Heart right ventricle (tissue), 16 donors: ENCODE data around the gene FKBP1B. TPM values are rescaled to one million over a fixed set of nuclear protein-coding genes. Genes with fewer than 3 reads are reported as not detected.

Experiments used
- ATAC-seq, 8 donors: fragments of 200-7000 bp; cut with Tn5 transposase; one replicate each; pipeline ENCODE4 v1.9.1; 2020; ENCODE audit warnings: mild to moderate bottlenecking in 8 of 8, moderate library complexity in 8 of 8, moderate number of reproducible peaks in 1 of 8
- DNase-seq, 2 donors: peaks; one replicate each; pipeline ENCODE4 v3.0.0-alpha.2; 2020
- H3K27ac ChIP-seq, 10 donors: fragments of 200-600 bp; sonication (generic) in 2 of 10; one replicate each; pipeline versions ENCODE4 v1.5.0 to v1.8.0; 2020 to 2022; ENCODE audit warnings: mild to moderate bottlenecking in 3 of 10
- H3K27me3 ChIP-seq, 7 donors: fragments of 200-600 bp; one replicate each; pipeline ENCODE4 v1.8.0; 2021 to 2022; ENCODE audit warnings: mild to moderate bottlenecking in 2 of 7
- H3K36me3 ChIP-seq, 9 donors: fragments of 200-600 bp; sonication (generic) in 1 of 9; one replicate each; pipeline versions ENCODE4 v1.5.0 to v1.8.0; 2020 to 2022; ENCODE audit warnings: mild to moderate bottlenecking in 2 of 9
- H3K4me1 ChIP-seq, 9 donors: fragments of 200-600 bp; sonication (generic) in 1 of 9; one replicate each; pipeline versions ENCODE4 v1.5.0 to v1.8.0; 2020 to 2022; ENCODE audit warnings: mild to moderate bottlenecking in 4 of 9
- H3K4me3 ChIP-seq, 10 donors: fragments of 200-600 bp; sonication (generic) in 2 of 10; one replicate each; pipeline versions ENCODE4 v1.5.0 to v1.8.0; 2020 to 2022; ENCODE audit warnings: mild to moderate bottlenecking in 7 of 10, moderate library complexity in 2 of 10
- H3K9me3 ChIP-seq, 11 donors: fragments of 200-600 bp in 10 of 11; sonication (generic) in 2 of 11; one replicate each; pipeline versions ENCODE4 v1.5.0 to v1.8.0; 2013 to 2022; ENCODE audit warnings: mild to moderate bottlenecking in 2 of 11, control low read depth in 1 of 11, moderate library complexity in 1 of 11
- CTCF ChIP-seq, 9 donors: fragments of 200-600 bp; sonication (generic) in 2 of 9; IDR thresholded peaks; one replicate each; pipeline versions ENCODE4 v1.5.0 to v1.8.0; 2021 to 2022; ENCODE audit warnings: antibody characterized with exemption in 9 of 9, mild to moderate bottlenecking in 5 of 9, moderate library complexity in 1 of 9
- WGBS, 2 donors: extraction: QIAGEN DNeasy Blood & Tissue Kit; methylation state at CpG; one replicate each; pipeline ENCODE4 v1.1.7; 2013; ENCODE audit warnings: inconsistent platforms in 1 of 2; 5-methylcytosine and 5-hydroxymethylcytosine counted together
- intact Hi-C, 10 donors: fragments of 100-400 bp; cut with DNase I; formaldehyde crosslinking; loops; one replicate each; pipeline versions ENCODE4 v1.11.1 to v1.14.2; 2022
- polyA plus RNA-seq, 2 donors: library from polyadenylated mRNA; stranded (reverse); fragments of 200-250 nt; gene quantifications; one replicate each; pipeline ENCODE4 v1.2.3, GENCODE V29; 2013
- total RNA-seq, 10 donors: library from RNA; stranded (reverse); fragmentation: NEBNext Ultra II Directional in 3 of 10; extraction: Animal tissue kit (Norgen Biotek cat#: 25700) in 3 of 10; gene quantifications; one replicate each; pipeline versions ENCODE4 v1.2.1 to v1.2.4, GENCODE V29; 2021 to 2023
- donor health status: Arrhythmogenic right ventricular cardiomyopathy.
- donor health status: ischemic (EF 13 %, LVEDD 7.1; RV severe dilation, severe dysfunction).
- donor health status: healthy with polysubstance abuse.
- donor health status: DM: no; HTN: yes; CAD: no.
- donor health status: DM: no; HTN: no; CAD: no.
- donor health status: ischemic (EF 25% LVEDD 6.9; RV normal size, moderate dysfunction).
- donor health status: ischemic (EF 25% LVEDD 5.7; RV mildly dilated, moderate dysfunction).
- donor health status: healthy.
- donor health status: DM: yes; HTN: yes; CAD: no.
- donor health status: Ischemic cardiomyopathy.
- donor health status: ischemic (EF 35%, LVEDD 5.7; RV mildly dilated, moderate dysfunction).
- donor health status: nonischemic (EF 11% LVEDD 7.7; RV severe dilation, severe dysfunction).
- donor health status: DM: yes; HTN: yes; CAD: no.
- donor health status: PGD.
- donor health status: ischemic (EF 29% LVEDD 5.4; RV normal size, mild dysfunction).
- donor health status: nonischemic (EF 23%, LVEDD 6.1; RV moderate dilation, normal function).

The FKBP1B gene
- total and polyA plus RNA-seq, 12 donors, result 0.61 to 6.3 (median 1.7) TPM; not detected in 1

DNA sequence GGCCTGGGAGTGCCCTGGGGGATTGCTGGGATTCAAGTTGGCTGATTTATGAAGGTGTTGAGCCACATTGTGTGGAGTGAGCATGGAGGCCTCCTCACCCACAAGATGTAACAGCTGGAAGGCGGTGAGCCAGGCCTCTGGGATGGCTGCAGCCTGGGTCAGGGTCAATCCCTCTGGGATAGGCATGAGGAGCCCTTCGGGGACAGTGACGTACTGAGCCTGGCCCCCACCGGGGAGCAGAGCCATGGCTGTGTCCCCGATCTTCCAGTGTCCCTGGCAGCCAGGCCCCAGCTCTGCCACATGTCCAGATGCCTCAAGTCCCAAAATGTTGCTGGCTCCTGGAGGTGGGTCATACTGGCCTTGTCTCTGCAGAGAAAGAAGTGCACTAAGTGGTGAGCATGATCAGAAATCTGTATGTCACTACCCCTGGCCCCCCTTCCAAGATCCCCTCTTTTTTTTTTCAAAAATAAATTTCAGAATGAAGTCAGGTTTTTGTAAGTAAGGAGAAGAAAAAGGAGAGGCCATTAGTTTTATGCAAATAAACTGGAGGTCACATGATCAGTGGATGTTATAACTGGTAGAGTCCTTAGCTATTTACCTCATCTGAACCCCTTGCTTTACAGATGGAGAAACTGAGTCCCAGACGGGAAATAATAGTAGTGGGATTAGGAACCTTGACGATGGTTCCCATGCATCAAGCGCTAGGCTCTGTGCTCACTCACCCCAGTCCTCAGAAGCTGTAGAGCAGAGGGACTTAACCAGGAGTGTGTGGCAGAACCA is 33.4 kb downstream of the FKBP1B start:
- Histone ChIP-seq H3K27me3 (no peaks in the 10 kb centered on the region), H3K27ac (peak overlapping the region in 9 of 10 donors; percentile 84 to 98 (median 92)), H3K4me1 (peaks cover 4 to 23% (median 18%) of the 10 kb centered on the region in 9 donors), H3K9me3 (no peaks in the 10 kb centered on the region), H3K36me3 (peaks cover 0 to 58% (median 4%) of the 10 kb centered on the region in 9 donors), H3K4me3 (peak overlapping the region in 8 of 10 donors; percentile 53 to 79 (median 70))
- DNase-seq, result no peak
- ATAC-seq, result no peak
- no peak for TF ChIP-seq CTCF (IDR thresholded peaks at IDR 0.05)
- intact Hi-C loops, result loop anchor here in 8 of 10 donors (5.0 to 10.0 kb wide), 5 partner anchors 36 to 258 kb away; partner anchors contain the start of genes ATAD2B (in 1 of the 8), FAM228B (in 1 of the 8), FKBP1B (in 1 of the 8) and PFN4 (in 1 of the 8)
- 81 to 83% methylated on average over 8 of the region's 8 CpGs for WGBS, 2 donors

- peaks cover 0 to 62% (median 4%) of the 10 kb centered on the region in 9 donors for H3K36me3 ChIP-seq
- peaks cover 4 to 23% (median 18%) of the 10 kb centered on the region in 9 donors for H3K4me1 ChIP-seq
- DNase-seq (no peak), ATAC-seq (peak; percentile 53 to 80 (median 70))
- H3K9me3 ChIP-seq, result no peaks in the 10 kb centered on the region
- peak overlapping the region; percentile 50 to 79 (median 66) for H3K4me3 ChIP-seq
- peak overlapping the region; percentile 55 to 98 (median 90) for H3K27ac ChIP-seq
- intact Hi-C loops, result loop anchor here in 8 of 10 donors (1.0 to 10.0 kb wide), 8 partner anchors 36 to 259 kb away; partner anchors contain the start of genes ATAD2B (in 4 of the 8), FAM228B (in 2 of the 8), PFN4 (in 2 of the 8) and FKBP1B (in 1 of the 8)
- no peaks in the 10 kb centered on the region for H3K27me3 ChIP-seq
- 7 to 8% methylated on average over 30 of the region's 30 CpGs for WGBS, 2 donors
- TF ChIP-seq CTCF (IDR thresholded peaks at IDR 0.05), result no peak
Observed at GRCh38 chr2:24083567-24084385, 34.2 kb downstream of the FKBP1B start.

DNA sequence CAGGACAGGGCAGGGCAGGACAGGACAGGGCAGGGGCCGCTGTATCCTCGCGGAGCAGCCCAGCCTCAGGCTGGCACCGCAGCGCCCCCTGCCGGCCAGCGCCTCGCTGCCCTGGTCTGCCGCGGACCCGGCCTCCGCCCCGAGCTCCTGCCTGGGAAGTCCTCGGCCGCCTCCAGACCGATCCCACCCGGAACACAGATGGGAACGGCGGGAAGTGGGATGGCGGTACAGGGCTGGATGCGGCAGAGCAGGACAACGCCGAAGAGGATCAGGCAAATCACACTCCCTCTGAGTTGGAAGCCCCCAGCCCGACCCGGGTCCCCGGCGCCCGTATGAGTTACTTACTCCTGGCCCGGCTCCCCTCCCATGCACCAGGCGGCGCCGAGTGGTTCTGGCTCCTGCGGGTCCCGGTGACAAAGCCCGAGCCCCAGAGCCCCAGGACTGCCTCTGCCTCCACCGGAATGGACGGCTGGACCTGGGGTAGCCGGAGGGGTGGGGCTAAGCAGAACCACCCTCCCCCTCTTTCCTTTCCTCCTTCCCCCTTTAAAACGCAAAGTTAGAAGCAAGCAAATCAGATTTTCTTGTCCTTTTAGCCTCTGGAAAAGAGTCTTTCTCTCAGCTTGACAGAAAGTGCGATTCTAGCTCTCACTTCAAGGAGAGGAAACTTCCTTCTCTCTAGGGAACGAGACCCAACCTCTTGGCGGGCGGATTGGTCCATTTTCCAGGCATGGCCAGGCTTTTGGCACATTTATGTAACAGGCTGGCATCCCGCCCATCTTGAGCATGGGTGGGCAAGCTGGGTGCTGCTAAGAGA is 35.1 kb downstream of the FKBP1B start, which contains the start of gene TP53I3:
TSS of gene TP53I3 (minus strand) at position 449 of the 814 bp plus-strand sequence. CDS start 508 bp downstream, outside the sequence.
- peak; percentile 95 to 99 (median 98) for TF ChIP-seq CTCF (IDR thresholded peaks at IDR 0.05)
- Histone ChIP-seq H3K4me3 (peak within 1 kb of the TSS; percentile 50 to 79 (median 66)), H3K4me1 (peaks cover 4 to 23% (median 18%) of the 10 kb centered on the region in 9 donors), H3K27me3 (no peaks in the 10 kb centered on the region), H3K9me3 (no peaks in the 10 kb centered on the region), H3K27ac (peak within 1 kb of the TSS; percentile 55 to 98 (median 90)), H3K36me3 (peaks cover 0 to 55% (median 4%) of the 10 kb centered on the region in 9 donors)
- intact Hi-C loops, result loop anchor here in 9 of 10 donors (1.0 to 10.0 kb wide), 8 partner anchors 37 to 260 kb away; partner anchors contain the start of genes ATAD2B (in 4 of the 9), FAM228B (in 3 of the 9), PFN4 (in 3 of the 9) and FKBP1B (in 1 of the 9)
- DNase-seq (peak; percentile 87 to 92), ATAC-seq (peak; percentile 96 to 99 (median 97))
- 0% methylated on average over 44 of the region's 44 CpGs for WGBS, 2 donors
